ENCODE results near the gene SMIM27.
"Not testable (repeated sequence)": the region's sequence is repeated elsewhere in the genome, so short reads cannot be mapped to it uniquely, and the experiment has no call there.

The SMIM27 gene

DNA sequence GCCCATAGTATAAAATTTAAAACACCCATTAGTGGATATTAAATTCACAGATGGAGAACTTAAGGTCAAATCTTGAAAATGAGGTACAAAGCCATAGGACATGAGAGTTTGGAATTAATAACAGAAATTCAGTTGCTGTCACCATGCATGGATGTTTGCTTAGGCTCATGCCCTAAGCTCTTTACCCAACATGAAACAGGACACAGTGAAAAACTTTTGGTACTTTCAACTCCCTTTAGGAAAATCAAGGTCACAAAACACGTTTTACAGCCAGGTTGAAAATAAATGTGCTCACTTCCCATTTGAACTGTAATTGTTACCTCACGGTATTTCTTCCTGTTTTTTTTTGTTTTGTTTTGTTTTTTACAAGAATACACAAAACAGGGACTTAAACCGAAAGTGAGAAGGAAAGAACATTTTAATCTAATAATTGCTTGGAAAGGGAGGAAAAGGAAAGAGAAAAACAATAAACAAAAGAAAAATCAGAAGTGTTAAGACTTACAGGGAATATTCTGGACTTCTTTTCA lies 6.3 kb downstream of the SMIM27 start:
- no peak for DNase-seq

- no peak for DNase-seq
Measured at GRCh38 chr9:32565967-32566366, 13.8 kb downstream of the SMIM27 start.

DNA sequence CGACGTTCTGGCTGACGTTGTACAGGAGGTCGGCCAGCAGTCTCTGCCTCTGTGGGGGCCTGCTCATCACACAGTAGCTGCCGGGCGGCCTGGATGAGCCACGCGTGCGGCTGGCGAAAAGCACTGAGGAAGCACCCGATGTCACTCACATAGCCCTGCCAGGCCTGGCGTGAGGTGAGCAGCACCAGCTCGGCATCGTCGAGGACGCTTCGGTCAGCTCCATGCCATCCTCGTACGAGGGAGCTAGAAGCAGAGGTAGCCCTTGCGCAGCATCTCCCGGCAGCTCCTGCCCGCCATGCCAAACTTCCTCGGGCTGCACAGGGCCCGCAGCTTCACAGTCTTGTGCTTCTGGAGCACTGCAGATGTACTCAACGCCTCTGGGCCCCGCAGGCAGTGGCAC lies 14.6 kb downstream of the SMIM27 start:
- DNase-seq, result no peak

DNA sequence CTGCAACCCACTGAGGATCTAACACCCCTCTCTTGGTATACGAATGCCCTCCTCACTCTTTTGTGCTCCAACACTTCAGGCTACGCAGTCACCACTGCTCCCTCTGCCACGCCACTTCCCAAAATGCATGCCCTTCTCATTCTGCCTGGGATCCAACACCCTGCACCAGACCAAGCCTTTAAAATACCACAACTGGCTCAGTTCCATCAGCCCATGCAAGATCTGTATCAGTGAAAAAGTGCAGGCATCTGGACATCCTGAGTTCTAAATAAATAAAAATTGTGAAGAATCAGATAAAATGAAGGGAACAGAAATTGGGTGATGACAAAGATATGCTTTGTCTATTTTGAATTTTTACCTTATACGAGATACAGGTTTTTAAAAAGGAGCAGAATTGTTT lies 18.1 kb downstream of the SMIM27 start:
- no peak for DNase-seq

DNA sequence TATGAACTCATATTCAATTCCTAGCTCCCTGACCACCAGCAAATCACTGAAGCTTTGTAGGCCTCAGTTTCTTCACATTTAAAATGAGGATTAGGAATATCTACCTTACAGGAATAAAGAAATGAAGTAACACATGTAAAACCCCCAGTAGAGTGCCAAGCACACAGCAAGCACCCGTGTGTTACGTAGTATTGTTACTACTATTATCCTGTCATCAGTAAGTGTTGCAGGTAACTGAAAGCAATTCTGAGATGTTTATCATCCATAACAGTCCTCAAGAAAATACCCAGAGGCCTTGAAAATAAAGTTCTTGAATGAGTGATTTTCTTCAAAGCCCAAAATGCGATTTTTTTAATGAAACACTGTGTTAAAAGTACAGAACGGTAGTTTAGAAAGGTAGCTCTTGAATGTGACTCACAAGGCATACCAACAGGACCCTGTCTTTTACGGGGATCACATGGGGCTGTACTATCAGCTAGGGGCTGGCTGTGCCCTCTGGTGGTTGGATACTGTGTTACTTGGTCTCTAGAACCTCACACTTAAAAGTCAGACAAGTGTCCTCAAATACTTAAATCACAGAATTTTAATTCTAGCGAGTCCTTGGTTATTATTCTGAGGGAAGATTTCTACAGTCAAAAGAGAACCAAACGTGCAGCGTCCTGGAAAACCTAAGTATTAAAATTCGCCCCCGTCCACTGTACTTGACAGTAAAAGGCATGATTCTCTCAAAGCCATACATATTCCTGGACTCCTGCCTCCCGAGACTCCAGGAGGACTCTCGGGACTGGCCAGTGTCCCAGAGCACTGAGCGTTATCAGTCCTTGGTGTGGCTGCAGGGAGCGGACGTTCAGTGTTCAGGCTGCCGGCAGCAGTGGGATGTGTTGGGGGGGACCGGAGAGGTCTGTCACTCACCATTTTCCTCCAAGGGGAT lies 20.1 kb downstream of the SMIM27 start:
- peak; percentile 36 for DNase-seq

DNA sequence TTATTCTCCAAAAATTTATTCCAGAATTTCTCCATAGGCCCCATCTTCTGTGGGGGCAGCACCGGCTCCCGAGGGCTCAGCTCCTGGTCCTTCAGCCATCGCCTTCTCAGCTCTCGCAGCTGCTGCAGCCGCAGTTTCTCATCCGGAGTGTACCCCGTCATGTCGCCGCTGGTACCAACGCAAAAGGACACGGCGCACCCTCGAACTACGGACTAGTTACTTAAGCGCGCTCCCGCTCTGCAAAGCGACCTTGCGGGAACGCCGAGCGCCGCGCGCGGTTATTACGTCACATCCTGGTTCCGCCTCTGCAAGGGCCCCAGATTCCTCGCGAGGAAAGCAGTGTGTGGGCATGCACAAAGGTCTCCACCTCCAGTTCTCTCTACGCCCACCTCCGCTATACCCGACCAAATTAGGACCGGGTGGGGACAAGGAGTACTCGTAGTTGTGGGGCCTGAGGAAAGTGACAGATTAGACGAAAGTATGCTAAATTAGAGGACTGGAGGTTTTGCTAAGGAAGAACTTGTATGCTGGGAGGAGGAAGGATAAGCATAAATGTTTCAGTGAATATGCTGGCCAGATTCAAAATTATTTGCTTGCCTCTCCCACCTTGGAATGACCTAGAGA lies 20.9 kb downstream of the SMIM27 start, which contains the start of gene NDUFB6:
NDUFB6 (minus strand) TSS at position 260 of the 624 bp plus-strand sequence; CDS start at position 161, 99 bp downstream.
- peak; percentile 80 for DNase-seq

- DNase-seq, result no peak
Measured at GRCh38 chr9:32573821-32574220, 21.7 kb downstream of the SMIM27 start.

GRCh38 chr9:32574858-32575257 lies 22.7 kb downstream of the SMIM27 start:
- DNase-seq, result no peak

- DNase-seq, result no peak
Measured at GRCh38 chr9:32577316-32577715, 25.2 kb downstream of the SMIM27 start.

DNA sequence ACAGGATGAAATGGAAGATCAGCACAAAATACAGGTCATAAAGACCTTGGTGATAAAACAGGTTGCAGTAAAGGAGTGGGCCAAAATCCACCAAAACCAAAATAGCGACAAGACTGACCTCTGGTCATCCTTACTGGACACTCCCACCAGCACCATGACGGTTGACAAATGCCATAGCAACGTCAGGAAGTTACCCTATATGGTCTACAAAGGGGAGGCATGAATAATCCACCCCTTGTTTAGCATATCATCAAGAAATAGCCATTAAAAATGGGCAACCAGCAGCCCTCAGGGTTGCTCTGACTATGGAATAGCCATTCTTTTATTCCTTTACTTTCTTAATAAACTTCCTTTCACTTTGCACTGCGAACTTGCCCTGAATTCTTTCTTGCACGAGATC lies 26.8 kb downstream of the SMIM27 start:
- no peak for DNase-seq

DNA sequence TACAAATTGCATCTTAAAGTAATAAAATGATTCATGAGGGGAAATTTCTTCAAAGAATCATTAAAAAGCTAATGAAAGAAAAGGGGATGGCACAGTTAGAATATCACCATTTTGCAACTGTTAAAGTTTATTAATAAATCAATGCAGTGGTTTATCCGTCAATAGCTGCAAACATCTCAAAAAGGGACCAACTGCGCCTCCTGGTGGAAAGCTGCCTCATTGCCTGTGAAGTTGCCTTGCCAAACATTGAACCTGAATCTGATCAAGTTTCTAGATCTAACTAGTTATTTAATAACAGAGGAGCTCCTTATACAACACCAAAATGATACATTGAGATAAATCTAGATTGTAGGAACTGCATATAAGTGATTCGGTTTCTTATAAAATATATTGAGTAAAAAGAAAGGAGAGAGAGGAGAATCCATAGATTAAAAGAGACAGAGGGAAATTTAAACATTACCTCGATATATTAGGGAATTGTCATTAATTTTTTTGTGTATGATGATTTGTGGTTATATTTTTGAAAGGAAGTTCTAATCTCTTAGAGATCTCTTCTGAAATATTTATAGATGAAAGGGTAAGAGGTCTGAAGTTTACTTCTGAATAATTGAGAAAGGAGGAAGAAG lies 27.7 kb downstream of the SMIM27 start:
- DNase-seq, result peak; percentile 3

- no peak for DNase-seq
Measured at GRCh38 chr9:32580631-32581300, 28.6 kb downstream of the SMIM27 start.

DNA sequence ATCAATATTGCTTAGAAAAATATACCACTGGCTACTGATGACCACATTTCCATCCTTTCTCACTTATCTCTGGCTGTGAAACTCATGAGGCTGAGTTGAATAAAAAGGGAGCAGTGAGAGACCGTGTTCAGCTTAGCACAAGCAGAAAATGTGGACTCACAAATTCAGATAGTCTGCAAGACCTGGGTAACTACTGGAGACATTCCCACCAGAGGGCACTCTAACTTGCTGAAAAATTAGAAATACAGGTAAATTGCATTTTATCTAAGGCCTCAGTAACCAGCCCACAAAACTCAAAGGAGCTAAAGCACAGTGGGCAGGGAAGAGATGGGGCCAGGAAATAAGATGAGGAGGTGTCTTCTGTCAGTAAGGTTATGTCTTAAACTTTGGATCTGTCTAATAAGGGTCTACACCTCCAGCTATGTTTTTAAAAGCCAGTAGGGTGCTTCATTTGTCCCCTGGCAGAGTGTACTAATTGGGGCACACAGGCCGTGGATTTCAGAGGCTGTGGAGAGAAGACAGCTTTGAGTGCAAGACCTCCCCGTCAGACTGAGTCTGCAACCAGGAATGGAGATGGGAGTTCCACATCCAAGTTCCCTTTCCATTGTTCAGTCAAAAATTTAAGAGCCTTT lies 29.5 kb downstream of the SMIM27 start:
- peak; percentile 3 for DNase-seq

DNA sequence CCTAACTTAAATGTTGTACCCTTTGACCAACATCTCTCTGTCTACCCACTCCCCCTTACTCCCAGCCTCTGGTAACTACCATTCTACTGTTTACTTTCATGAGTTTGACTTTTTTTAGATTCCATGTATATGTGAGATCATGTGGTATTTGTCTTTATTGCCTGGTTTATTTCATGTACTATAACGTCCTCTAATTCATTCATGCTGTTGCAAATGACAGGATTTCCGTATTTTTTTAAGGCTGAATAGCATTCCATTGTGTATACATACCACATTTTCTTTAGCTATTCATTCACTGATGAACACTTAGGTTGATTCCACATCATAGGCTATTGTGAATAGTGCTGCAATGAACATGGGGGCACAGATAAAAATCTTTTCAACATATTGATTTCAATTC lies 32.7 kb downstream of the SMIM27 start:
- DNase-seq, result no peak

GRCh38 chr9:32587901-32588300 lies 35.8 kb downstream of the SMIM27 start:
- no peak for DNase-seq

DNA sequence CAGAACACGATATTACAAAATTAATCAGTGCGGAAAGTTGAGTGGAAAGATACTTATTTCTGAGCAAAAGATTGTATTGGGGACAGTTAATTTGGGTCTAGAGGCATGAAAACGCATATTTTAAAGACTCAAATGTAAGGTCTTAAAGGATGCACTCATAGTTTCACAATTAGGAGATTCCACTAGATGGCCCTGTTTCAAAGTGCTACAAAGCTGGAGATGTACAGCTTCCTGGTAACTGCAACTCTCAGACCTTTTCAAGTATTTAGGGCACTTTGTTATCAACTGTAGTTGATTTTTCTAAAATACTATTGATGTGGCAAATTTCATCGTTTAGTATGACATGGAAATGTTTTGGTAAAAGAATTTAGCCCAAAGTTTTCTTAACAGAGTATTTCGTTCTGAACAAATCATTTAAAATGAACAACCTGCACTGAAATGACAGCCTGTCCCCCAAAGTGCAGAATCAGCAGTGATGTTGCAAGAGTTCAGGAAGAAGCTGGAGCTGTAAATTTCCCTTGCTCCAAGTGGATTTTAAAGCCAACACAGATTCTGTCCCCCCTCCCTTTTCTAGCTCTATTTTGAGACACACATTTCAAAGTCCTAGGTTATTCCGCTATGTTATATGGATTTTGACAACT lies 37.1 kb downstream of the SMIM27 start:
- no peak for DNase-seq

GRCh38 chr9:32590476-32590875 lies 38.3 kb downstream of the SMIM27 start:
- no peak for DNase-seq

DNA sequence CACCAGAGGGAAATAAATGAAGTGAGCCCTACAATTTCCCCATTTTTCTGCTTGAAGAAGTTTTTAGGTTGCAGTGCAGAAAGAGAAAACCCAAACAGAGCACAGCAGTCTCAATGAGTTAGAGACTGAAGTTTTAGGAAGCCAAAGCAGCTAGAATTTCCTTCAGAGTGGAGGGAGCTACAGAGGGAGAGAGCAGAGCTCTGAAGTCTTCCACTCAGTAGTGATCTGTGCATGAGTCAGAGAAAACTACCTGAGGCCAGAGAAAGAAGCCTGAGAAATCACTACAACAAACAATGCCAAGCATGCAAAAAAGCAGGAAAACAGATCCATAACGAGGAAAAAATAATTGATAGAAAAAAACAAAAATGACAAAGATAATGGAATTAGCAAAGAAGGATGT lies 38.8 kb downstream of the SMIM27 start:
- no peak for DNase-seq

GRCh38 chr9:32596096-32596865 lies 44.2 kb downstream of the SMIM27 start:
- DNase-seq, result no peak

GRCh38 chr9:32596936-32597335 lies 44.8 kb downstream of the SMIM27 start:
- DNase-seq, result no peak

DNA sequence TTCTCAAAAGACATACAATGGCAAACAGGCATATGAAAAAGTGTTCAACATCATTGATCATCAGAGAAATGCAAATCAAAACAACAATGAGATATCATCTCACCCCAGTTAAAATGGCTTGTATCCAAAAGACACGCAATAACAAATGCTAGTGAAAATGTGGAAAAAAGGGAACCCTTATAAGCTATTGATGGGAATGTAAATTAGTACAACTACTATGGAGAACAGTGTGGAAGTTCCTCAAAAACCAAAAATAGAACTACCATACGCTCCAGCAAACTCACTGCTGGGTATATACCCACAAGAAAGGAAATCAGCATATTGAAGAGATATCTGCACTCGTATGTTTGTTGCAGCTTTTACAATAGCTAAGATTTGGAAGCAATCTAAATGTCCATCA lies 46.9 kb downstream of the SMIM27 start:
- not testable (repeated sequence) for DNase-seq

Measured in DMS79 (cell line).